Fibroblast of skin of left quadriceps (primary cell): Measurements from ENCODE around the gene SMAD4.
"Not testable (repeated sequence)": the region's sequence is repeated elsewhere in the genome, so short reads cannot be mapped to it uniquely, and the experiment has no call there.

ENCODE experiments used
- DNase-seq, 2 experiments: peaks; one replicate each; pipeline ENCODE4 v3.0.0-alpha.2; 2013; ENCODE audit warnings: low read depth in 2 of 2

Gene SMAD4

DNA sequence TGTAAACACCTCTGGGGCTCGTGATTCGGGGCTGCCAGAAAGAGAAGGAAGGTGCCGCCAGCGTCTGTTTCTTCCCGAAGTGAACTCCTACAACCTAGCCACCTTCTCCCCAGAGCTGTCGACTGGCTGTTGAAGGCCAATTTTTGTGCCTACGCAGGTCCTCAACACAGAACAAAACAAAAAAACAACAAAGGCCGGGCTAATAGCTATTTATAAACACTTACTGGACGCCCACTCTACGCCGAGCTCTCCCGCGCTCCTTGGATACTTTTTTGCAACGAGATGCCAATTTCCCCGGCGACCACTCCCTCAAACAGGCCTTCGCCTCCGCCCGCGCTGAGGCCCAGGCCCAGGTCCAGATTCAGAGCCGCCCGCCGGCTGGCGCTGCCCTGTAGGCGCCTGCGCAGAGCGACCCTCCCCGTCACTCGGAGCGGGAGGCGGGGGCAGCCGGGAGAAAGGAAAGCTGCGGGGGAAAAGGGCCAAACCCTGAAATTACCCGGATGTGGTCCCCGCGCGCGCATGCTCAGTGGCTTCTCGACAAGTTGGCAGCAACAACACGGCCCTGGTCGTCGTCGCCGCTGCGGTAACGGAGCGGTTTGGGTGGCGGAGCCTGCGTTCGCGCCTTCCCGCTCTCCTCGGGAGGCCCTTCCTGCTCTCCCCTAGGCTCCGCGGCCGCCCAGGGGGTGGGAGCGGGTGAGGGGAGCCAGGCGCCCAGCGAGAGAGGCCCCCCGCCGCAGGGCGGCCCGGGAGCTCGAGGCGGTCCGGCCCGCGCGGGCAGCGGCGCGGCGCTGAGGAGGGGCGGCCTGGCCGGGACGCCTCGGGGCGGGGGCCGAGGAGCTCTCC lies at the start of gene SMAD4:
Gene SMAD4, plus strand, starts transcription at position 520 of the 843 bp plus-strand sequence. CDS start 16,834 bp downstream, outside the sequence.
- peak; percentile 92 for DNase-seq

DNA sequence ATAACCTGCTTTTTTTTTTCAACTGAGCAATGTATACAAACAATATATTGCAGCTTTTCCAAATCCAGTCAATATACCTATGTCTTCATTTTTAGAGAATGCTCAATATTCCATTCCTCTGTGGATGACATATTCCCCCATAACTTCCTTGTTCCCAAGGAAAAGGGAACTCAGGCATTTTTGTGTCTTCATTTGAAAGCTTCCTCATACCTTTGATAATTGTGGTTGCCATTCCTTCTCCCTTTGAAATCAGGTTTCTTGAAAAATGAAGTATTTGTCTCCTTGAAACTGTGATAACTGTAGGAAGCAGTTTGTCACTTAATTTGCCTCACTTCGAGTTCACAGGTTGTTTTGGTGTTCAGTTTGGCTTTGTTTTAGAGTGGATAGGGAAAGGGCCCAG lies 48.6 kb upstream of the SMAD4 start:
- no peak for DNase-seq

DNA sequence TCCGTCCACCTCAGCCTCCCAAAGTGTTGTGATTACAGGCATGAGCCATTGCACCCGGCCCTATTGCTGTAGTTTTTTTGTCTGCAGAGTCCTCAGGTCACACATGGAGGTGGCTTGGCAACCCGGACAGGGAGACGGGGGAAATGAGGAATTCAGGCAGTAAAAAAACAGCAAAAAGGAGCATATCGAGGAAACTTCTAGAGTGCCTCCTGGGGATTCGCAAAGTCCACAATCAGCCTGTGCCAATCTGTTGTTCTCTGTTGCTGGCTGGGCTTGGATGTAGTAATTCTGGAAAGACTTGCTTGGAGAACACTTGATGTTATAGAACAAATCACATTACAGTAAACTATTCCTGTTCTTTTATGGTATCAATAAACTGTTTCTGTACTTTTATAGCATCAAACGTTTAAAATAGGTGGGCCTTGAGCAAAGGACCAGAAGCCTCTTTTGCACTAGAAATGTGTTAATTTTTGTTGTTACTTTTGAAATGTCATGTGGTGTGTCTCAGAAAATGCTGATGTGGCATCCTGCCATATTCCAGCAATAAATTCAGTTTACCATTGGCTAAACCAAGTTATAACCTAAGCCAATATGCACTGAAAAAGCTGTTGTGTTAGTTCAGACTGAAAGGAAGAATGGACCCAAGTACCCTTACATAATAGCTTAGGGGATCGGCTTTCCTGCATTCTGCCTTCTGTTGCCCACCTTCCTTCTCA lies 47.8 kb upstream of the SMAD4 start:
- DNase-seq: no peak

DNA sequence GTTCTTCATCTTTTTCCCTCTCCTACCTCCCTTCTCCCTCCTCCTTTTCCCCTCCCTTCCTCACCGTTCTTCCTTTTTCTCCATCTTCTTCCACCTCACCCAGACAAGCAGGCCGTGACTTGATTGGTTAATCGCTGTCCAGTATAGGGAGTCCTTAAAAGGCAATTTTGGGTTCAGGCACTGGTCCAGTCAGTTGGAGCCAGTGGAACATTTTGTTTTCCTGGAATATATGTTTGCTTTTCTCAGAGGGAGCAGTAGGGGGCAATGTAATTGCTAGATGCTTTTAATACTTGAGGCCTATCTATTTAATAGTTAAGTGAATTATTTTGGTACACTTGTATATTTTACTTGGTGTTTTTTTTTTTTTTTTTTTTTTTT lies 47.2 kb upstream of the SMAD4 start:
- DNase-seq: no peak

DNA sequence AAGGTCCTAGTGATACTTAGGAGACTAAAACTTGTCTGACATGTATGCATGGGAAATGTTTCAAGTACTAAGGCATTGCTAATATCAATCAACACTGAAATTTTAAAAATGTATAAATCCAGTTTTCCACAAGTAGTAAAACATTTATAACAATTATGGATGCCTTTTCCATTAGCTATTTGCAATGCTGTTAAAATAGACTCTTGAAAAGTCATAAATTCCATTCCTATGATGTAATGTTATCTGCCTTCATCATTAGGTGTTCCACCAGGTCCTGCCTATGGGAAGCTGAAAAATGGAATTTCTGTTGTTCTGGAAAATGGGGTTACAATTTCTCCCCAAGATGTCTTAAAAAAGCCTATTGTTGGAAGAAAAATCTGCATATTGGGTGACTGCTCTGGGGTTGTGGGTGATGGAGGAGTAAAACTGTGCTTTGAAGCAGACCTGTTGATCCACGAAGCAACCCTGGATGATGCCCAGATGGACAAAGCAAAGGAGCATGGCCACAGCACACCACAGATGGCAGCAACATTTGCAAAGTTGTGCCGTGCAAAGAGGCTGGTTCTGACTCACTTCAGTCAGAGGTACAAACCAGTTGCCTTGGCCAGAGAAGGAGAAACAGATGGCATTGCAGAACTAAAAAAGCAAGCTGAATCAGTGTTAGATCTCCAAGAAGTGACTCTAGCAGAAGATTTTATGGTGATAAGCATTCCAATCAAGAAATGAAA lies 43.5 kb upstream of the SMAD4 start:
- DNase-seq: peak; percentile 28 to 39

DNA sequence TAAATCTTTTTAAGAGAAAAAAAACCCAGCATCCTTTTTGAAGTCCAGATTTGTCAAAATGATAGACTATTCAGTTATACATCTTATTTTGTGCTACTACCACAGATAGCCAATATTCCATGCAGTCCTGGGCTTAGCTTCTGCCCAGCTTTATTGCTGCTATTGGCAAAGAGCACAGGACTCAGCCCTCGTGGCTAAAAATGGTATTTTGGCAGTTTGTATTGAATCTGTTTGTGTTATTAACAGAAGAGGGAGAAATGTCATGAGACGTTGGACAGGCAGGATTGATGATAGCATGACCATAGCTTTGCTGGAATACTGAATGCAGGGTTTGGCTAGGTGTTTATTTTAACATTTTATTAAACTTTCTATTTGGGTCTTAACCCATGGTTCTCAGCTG lies 42.8 kb upstream of the SMAD4 start:
- no peak for DNase-seq

DNA sequence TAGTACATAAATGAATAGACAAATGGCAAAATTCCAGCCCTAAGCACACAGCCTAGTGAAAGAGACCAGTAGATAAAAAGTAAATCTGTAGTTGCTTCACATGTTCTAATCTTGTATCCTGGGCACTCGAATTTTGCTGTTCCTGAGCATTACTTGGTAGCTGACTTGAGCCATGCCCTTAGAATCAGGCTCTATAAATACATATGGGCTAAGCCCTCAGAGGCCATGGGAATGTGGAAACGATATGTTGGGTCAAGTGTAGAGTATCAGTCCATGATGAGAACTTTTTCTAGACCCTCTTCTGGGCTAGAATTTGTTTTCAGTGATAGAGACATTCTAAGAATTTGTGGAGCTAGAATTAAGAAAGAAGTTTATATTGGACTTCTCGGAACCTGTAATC lies 40.3 kb upstream of the SMAD4 start:
- no peak for DNase-seq

DNA sequence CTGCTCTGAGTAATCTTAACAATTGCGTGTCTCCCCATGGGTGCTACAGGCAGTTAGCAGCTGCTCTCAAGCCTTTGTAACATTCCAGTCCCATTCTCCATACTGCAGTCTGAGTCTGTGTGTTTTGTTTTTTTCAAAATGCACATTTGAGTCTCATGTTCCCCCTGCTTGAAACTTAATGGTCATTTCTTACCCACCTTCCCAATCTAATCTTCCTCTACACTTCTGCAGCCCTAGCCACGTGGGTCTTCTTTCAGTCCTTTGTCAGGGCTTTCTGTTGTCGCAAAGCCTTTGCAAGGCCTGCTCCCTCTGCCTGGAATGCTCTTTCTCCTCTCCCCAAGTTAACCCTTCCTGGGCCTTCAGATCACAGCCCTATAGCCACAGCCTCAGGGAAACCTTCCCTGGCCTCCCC lies 37.7 kb upstream of the SMAD4 start:
- no peak for DNase-seq

DNA sequence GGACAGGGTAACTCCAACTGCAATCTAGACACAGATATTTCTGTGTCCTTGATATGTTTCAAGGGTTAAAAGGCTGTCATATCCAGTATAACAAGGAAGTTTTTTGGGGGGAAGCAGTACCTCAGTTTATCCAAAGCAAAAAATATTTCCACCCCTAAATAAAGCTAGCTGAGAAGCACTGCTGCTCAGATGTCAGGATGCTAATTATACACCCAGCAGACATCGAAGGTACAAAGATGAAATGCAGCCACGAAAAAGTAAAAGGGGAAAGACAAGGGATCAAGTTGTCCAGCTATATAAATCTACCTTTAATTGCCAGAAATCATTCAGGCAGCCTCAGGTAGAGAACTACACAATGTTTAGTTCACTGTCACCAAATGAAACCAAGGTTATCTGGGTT lies 36.0 kb upstream of the SMAD4 start:
- DNase-seq: no peak

DNA sequence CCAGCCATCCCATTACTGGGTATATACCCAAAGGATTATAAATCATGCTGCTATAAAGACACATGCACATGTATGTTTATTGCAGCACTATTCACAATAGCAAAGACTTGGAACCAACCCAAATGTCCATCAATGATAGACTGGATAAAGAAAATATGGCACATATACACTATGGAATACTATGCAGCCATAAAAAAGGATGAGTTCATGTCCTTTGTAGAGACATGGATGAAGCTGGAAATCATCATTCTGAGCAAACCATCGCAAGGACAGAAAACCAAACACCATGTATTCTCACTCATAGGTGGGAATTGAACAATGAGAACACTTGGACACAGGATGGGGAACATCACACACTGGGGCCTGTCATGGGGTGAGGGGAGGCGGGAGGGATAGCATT lies 26.8 kb upstream of the SMAD4 start:
- DNase-seq: not testable (repeated sequence)

DNA sequence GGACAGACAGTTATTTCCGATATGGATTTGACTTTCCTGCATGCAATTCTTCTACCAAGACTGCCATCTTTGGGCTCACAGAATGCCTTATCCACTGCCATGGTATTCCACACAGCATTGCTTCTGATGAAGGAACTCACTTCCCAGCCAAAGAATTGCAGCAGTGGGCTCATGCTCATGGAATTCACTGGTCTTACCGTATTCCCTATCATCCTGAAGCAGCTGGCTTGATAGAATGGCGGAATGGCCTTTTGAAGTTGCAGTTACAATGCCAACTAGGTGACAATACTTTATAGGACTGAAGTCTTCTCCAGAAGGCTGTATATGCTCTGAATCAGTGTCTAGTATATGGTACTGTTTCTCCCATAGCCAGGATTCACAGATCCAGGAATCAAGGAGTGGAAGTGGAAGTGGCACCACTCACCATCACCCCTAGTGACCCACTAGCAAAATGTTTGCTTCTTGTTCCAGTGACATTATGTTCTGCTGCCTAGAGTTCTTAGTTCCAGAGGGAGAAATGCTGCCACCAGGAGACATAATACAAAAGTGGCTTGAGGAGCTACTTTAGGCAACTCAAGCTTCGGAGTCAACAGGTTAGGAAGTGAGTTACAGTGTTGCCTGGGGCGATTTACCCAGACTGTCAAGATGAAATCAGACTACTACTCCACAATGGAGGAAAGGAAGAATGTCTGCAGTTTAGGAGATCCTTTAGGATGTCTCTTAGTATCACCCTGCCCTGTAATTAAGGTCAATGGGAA lies 23.8 kb upstream of the SMAD4 start:
- no peak for DNase-seq

DNA sequence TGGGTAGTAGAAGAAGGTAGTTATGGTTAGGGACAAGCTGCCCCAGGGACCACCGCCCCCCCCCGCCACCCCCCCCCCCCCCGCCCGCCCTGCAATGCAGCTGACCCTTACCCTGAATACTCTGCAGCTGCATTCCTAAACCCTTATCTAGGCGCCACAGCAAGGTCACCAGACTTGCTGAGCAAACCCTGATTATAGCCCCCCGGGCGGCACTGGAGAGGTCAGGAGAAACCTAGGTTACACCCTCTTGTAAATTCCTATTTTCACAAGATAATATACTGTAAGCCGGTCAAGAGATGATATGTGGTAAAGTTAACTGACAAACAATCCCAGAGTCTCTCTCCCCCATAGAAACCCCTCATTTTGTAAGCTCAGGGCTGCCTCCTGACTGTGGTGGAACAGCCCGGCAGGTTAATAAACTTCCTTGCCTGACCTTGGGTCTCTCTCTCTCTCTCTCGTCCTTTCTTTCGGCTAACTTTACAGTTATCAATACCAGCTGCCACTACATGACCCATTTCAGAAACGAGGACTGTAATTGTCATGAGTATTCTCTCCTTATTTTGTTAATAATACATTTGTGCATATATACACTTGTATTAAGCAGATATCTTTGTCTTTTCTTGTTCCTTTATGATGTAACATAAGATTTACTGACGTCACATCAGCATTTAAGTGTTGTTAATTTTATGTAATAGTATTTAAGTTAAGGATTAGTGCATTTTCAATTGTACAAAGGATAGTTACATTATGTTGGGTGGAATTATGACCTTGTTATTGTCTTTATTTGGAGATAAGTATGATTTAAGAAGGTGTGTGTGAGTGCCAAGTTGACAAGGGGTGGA lies 22.8 kb upstream of the SMAD4 start:
- no peak for DNase-seq

DNA sequence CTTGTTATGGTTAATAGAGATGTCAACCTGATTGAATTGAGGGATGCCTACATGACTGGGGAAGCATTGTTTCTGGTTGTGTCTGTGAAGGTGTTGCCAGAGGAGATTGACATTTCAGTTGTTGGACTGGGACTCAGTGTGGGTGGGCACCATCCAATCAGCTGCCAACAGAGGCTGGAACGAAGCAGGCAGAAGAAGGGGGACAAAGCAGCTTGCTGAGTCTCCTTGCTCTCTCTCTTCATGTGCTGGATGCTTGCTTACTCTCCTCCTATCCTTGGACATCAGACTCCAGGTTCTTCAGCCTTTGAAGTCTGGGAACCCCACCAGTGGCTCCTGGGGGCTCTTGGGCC lies 22.2 kb upstream of the SMAD4 start:
- DNase-seq: no peak

DNA sequence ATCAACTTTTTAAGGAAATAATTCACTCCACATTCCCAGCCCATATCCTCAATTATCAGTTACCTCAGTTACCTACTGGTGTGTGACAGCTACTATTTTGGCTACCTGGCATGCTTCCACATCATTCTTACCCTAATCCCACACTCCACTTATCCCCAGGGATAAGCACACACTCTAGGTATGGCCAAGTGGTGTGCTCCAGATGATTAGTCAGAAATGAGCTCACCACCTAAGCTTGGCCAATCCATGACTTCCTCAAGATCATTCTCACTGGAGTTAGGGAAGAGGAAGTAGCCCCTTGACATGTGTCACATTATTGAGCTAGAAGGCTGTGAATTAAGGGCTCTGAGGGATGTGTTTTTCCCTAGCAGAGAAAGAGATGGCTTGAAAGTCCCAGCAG lies 20.9 kb upstream of the SMAD4 start:
- DNase-seq: no peak

DNA sequence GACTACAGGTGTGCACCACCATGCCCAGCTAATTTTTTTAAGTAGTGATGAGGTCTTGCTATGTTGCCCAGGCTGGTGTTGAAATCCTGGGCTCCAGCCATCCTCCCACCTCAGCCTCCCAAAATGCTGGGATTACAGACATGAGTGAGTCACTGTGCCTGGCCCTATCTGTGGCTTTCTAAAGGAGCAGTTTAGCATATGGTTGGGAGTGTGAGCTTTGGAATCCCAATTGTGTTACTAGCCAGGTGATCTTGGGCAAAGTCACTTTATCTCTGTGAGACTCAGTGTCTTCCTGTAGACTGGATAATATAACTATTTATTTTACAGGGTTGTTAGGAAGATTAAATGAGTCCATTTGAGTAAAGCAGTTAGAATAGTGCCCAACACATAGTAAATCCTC lies 19.8 kb upstream of the SMAD4 start:
- no peak for DNase-seq

DNA sequence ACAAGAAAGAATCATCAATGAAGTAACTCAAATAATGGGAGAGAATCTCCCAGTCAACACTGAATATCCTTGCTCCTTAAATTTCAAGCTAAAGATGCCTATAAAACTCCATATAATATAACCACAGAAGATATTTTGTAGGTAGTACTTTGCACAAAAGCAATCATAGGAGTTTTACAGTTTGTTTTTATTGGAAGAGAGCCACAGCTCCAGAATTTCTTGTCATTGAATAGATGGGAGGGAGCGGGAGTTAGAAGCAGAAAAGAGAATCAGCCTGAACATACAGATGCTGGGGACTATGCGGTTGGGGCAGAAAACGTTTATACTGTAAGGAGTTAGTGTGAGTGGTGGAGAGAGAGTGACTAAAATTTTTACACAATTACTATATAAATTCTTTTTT lies 18.3 kb upstream of the SMAD4 start:
- DNase-seq: no peak

DNA sequence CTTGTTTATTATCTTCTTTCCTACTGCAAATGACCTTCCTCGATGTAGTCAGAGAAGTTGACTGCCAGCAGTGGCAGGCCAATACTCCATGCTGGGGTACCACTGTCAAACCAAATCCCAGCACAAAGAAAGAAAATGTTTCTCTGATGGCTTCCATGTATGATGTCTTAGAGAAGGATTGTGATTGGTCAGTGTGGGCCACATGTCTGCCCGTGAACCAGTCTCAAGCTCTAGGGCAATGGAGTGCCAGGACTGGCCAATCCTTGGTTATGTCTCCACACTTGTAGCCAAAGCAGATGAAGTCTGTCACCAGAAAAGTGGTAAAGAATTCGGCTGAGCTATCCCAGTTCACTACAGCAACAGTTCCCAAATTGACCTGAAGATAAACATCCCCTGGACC lies 17.6 kb upstream of the SMAD4 start:
- DNase-seq: no peak

DNA sequence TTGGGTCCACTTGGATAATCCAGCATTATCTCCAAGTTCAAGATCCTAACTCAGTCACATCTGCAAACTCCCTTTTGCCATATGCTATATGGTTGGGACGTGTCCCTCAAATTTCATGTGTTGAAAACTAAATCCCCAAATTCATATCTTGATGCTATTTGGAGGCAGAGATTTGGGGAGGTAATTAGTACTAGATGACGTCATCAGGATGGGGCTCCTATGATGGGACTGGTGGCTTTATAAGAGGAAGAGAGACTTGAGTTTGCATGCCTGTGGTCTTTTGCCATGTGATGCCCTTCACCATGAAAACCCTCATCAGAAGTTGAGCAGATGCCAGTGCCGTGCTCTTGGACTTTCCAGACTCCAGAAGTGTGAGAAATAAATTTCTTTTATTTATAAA lies 16.8 kb upstream of the SMAD4 start:
- no peak for DNase-seq

DNA sequence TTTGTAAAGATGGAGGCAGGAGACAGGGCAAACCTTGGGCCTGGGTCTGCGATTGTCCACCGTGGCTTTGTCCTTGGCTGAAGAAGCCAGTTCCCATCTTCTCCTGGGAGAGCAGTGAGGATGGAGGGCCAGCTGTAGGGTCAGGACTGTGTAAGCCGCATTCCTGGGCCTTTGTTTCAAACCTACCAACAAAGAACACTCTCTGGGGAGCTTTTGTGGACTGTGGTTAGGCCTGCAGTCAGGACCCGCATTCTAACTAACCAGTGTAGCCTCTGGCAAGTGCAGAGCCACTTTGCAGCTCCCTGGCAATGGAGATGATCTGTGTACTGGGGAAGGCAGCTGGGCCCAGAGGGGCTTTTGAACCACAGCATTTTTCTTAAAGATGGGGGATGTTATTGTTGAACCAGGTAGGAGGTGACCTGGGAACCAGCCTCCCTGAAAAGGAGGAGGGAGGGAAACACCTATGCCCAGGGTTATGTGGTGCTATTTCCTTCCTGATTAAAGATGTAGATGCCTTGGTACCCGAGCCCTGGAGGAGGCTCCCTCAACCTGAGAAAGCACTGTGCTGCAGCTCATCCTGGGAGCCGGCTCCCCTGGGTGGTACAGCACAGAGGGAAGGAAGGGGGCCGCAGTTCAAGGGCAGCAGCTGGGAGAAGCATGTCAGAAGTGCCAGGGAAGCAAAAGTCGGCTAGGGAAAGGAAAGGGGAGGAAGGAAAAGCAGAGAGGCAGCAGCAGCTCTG lies 12.7 kb upstream of the SMAD4 start:
- no peak for DNase-seq

DNA sequence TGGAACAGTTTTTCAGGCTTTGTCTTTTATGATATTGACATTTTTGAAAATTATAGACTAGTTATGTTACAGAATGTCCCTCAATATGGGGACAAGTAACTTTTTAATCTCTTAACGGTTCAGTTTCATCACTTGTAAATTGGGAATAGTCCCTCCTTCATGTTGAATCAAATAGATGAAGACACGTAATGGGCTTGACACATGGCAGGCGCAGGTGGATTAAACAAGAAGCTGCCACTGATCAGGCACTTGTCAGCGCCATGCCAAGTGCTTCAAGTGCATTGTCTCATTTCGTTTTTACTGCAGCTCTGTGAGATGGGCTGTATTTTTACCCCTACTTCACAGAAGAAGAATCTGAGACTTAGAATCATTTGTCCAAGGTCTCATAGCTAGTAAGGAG lies 9.5 kb upstream of the SMAD4 start:
- no peak for DNase-seq
